Measurements from ENCODE around the gene ALDH1L2.

- TF ChIP-seq CTCF (IDR thresholded peaks at IDR 0.05; ENCODE audit: low read length) (no peak), EZH2 (IDR thresholded peaks at IDR 0.05; ENCODE audit: borderline replicate concordance, low read length) (no peak)
Observed at GRCh38 chr12:104974626-104975290, 109.5 kb downstream of the ALDH1L2 start.
